AG09319 (cell line): ENCODE data around the gene FAM3D.
"Not testable (repeated sequence)": the region's sequence is repeated elsewhere in the genome, so short reads cannot be mapped to it uniquely, and the experiment has no call there.

Experiments used
- DNase-seq: peaks from one replicate; pipeline ENCODE4 v3.0.0-alpha.2; 2010; ENCODE audit warnings: low read depth; ENCODE audit errors: extremely low read depth
- CTCF ChIP-seq: IDR thresholded peaks from 2 replicates; pipeline ENCODE4 v1.5.1; 2011; ENCODE audit warnings: low read depth, mild to moderate bottlenecking, inconsistent platforms, low read length, moderate library complexity

Gene FAM3D

DNA sequence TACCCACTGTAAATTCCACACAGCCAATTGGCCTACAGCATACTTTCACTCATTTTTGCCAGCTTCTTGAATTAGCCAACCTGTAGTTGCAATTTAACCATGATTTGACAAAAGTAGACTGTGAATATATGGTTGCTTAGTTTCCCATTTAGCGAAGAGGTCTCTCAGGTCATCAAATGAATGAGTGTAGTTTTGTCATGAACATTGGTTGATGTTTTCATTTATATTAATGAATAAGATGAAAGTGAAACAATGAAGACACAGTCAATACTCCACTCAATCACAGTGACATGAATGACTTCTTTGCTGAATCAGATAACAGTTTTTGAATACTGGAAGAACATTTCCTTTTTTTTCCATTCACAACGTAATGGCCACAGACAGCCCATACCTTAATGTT lies 15.3 kb upstream of the FAM3D start:
- DNase-seq: no peak

DNA sequence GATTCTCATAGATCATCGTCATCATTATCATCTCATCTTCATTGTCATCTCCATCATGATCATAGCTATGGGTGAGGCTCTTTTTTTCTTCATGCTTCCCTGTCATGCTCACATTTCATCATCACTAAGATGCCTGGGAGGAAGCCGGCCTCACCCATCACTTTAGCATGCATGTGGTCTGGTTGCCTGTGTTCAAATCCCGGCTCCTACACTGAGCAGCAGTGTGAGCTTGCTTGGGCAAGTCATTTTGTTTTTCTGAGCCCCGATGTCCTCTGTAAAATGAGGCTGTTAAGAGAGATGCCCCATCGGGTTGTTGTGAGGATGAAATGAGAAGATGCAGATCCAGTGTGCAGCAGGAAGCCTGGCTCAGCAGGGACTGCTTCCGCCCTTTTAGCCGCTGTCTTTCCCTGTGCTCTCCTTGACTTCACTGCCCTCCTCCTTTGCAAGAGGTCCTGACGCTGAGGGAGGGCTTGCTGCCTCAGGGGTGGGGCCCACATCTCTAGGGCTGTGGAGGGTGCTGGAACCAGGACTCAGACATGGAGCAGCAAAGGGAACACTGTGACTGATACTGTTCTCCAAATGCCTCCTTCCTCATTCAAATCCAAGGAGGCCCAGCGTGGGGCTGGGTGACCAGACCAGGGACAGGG lies 14.4 kb upstream of the FAM3D start:
- no peak for TF ChIP-seq CTCF
- DNase-seq: no peak

More for the DNA sequence above, 15.3 kb upstream of the FAM3D start:
- TF ChIP-seq CTCF: no peak

- no peak for TF ChIP-seq CTCF
- no peak for DNase-seq
Measured at GRCh38 chr3:58679974-58680666, 13.5 kb upstream of the FAM3D start.

- no peak for TF ChIP-seq CTCF
- DNase-seq: peak; percentile 23
Measured at GRCh38 chr3:58679446-58679845, 12.9 kb upstream of the FAM3D start.

DNA sequence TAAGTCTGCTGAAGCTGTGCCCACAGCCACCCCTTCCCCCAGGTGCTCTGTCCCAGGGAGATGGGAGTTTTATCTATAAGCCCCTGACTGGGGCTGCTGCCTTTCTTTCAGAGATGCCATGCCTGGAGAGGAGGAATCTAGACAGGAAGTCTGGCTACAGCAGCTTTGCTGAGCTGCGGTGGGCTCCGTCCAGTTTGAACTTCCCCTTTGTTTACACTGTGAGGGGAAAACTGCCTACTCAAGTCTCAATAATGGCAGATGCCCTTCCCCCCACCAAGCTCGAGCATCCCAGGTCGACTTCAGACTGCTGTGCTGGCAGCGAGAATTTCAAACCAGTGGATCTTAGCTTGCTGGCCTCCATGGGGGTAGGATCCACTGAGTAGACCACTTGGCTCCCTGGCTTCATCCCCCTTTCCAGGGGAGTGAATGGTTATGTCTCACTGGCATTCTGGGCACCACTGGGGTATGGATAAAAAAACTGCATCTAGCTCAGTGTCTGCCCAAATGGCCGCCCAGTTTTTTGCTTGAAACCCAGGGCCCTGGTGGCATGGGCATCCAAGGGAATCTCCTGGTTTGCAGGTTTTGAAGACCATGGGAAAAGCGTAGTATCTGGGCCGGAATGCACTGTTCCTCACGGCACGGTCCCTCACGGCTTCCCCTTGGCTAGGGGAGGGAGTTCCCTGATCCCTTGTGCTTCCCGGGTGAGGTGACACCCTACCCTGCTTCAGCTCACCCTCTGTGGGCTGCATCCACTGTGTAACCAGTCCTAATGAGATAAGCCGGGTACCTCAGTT lies 11.8 kb upstream of the FAM3D start:
- not testable (repeated sequence) for DNase-seq

GRCh38 chr3:58672880-58673279 lies 6.3 kb upstream of the FAM3D start:
- no peak for TF ChIP-seq CTCF

GRCh38 chr3:58672451-58672850 lies 5.9 kb upstream of the FAM3D start:
- DNase-seq: no peak
- no peak for TF ChIP-seq CTCF

More at GRCh38 chr3:58672880-58673279, 6.3 kb upstream of the FAM3D start:
- DNase-seq: no peak
